Measurements from ENCODE around the gene SLC15A3.

Gene SLC15A3

GRCh38 chr11:60928563-60929001 is 23.4 kb downstream of the SLC15A3 start:
- no peak for DNase-seq (ENCODE audit: low read depth)

DNA sequence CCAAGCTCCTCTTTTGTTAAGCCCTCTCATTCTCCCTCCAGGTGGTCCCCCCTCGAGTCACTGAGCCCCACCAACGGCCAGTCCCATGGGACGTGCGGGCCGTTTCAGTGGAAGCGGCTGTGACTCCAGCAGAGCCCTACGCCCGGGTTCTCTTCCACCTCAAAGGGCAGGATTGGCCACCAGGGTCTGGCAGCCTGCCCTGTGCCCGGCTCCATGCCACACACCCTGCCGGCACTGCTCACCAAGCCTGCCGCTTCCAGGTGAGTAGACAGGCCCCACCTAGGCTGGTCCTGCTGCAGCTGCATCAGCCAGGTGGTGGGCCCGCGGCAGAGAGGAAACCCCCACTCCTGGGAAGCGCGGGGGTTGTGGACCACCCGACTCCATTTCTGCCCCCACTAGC is 24.4 kb downstream of the SLC15A3 start:
- no peak for DNase-seq (ENCODE audit: low read depth)

DNA sequence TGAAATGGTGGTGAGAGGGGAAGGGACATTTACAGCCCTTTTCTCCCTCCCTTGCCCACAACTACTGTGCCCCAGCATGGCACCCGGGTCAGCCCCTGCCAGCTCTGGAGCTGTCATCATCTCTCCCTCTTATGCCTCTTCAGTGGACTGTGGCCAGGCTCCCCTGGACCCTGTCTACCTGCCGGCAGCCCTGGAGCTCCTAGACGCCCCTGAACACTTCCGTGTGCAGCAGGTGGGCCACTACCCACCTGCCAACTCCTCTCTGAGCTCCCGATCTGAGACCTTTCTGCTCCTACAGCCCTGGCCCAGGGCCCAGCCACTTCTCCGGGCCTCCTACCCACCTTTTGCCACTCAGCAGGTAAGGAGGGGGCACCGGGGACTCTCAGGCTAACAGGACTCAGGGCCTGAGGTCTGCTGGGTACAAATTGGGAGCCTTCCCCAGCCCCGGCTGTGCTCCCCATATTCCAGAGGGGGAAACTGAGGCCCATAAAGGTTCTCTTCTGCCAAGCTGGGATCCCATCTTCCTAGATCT is 24.8 kb downstream of the SLC15A3 start:
- DNase-seq (ENCODE audit: low read depth) = no peak

DNA sequence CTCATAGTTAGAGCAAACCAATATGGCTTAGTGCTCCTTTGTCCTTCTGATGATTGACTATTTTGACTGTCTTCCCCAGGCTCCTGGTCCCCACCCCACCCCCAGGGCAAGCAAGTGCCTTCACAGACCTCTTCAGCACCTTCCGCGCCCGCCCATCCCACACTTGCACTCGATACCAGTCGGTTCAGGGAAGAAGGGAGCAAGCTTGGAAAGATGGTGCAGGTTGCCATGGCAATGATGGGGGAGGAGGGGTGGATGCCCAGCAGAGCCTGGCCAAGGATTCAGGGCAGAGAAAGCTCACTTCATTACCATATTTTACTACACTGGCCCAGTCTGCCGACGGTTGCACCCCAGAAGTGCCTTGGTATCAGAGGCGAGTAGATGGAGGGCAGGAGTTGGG is 25.5 kb downstream of the SLC15A3 start:
- no peak for DNase-seq (ENCODE audit: low read depth)

DNA sequence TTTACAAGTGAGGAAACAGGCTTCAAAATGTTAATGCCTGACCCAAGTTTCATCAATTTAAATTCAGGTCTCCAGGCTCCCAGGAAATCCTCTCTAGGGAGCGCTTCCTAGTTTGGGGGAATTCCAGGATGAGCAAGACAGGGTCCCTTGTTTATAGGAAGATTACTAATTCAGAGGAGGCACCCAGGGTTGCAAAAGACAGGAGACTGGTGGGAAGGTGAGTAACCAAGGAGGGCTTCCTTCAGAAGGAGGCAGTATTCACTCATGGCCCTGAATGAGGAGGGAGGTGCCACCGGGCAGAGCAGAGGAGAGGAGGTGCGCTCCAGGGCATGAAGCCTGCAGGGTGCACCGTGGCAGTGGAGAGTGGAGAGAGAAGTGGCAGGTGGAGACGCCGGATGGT is 26.1 kb downstream of the SLC15A3 start:
- no peak for DNase-seq (ENCODE audit: low read depth)

GRCh38 chr11:60924906-60925853 is 26.8 kb downstream of the SLC15A3 start:
- DNase-seq (ENCODE audit: low read depth) = no peak

DNA sequence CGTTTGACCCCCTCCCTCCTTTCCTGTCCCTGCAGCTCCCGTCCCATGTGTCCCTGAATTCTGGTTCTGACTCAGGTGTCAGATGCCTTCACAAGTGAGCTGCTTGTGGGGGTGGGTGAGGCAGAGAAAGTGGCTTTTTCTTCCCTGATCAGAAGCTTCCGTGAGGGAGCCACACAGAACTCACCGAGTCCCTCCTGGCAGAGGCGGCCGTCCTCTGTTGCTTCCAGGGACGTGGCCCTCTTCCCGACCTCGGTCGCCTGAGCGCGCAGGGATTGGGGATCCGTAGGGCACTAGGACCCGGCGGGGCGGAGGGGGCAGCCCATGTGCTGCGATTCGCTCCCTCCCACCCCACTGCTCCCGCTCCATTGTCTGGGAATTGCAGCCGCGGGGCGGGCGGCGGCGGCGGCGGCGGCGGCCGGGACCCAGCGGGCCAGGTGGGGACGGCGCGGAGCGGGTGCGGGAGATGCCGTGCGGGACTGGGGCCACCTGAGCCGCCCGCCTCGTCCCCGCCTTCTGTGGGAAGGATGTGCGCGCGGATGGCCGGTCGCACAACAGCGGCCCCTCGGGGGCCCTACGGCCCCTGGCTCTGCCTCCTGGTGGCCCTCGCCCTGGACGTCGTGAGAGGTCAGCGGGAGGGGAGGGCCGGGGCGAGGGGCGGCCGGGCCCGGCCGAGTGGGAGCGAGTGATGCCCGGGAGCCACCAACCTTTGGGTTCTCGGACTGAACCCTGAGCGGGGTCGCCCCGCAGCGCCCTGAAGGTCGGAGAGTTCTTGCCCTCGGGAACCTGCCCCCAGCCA is 27.7 kb downstream of the SLC15A3 start, which contains the start of gene TMEM132A:
TMEM132A (plus strand) TSS at position 351 of the 796 bp plus-strand sequence; CDS start at position 525, 174 bp downstream.
- no peak for DNase-seq (ENCODE audit: low read depth)

DNA sequence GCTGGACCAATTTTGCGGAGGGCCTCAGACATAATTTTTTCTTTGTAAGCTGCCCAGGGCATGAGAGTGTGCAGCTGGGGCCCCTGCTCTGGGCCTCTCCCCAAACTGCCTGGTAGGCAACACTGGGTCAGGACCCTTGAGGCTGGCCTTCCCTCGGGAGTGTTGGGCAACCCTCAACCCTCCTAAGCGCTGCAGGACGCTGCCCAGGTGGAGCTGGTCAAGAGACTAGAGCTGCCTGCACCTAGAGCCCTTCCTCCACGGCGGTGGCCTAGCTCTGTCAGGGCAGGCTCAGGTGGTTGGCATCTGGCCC is 28.2 kb downstream of the SLC15A3 start:
- no peak for DNase-seq (ENCODE audit: low read depth)

DNA sequence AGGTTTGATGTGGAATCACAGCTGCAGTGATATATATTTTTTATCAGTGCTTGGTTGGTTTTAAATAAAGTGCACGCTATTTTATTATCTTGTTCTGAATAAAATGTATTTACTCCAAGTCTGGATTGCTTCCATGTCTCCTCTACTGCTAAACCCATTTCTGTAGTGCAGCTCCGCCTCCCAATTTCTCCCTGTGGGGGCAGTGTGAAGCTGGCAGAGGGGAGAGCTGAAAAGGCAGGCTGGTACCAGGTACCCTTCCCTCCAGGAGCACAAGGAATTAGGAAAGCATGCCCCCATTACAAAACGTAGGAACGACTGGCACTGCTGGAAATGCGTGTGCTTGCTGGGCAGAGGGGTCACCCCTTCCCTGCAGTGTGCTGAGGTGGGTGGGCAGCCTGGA is 28.6 kb downstream of the SLC15A3 start:
- DNase-seq (ENCODE audit: low read depth) = no peak

- no peak for DNase-seq (ENCODE audit: low read depth)
These were observed 29.1 kb downstream of the SLC15A3 start for GRCh38 chr11:60922906-60923305.

DNA sequence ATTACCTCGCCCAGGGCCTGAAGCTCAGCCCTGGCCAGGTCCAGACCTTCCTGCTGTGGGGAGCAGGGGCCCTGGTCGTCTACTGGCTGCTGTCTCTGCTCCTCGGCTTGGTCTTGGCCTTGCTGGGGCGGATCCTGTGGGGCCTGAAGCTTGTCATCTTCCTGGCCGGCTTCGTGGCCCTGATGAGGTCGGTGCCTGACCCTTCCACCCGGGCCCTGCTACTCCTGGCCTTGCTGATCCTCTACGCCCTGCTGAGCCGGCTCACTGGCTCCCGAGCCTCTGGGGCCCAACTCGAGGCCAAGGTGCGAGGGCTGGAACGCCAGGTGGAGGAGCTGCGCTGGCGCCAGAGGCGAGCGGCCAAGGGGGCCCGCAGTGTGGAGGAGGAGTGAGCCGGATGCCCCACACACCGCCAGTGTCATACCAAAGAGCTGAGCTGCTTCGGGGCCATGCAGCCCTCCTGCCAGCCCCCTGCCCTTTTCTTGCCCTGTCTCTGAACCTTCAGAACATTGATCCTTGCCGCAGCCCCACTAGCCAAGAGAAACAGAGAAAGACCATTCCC is 30.1 kb downstream of the SLC15A3 start:
- no peak for DNase-seq (ENCODE audit: low read depth)

GRCh38 chr11:60921259-60921658 is 30.7 kb downstream of the SLC15A3 start:
- no peak for DNase-seq (ENCODE audit: low read depth)

GRCh38 chr11:60919956-60920355 is 32.0 kb downstream of the SLC15A3 start:
- DNase-seq (ENCODE audit: low read depth) = no peak

- no peak for DNase-seq (ENCODE audit: low read depth)
These were observed 32.7 kb downstream of the SLC15A3 start for GRCh38 chr11:60919320-60919719.

DNA sequence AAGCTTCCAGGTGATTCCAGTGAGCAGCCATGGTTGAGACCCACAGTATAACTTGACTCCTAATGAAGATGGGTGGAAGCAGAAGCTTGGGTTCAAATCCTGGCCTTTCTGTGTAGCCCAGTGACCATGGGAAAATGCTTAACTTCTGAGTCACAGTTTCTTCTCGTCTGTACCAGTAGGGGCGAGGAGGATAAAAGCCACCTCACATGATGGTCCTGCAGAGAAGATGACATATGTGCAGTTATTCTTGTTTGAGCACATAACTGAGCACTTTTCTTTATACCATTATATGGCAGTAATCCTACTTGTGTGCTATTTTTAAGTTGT is 33.1 kb downstream of the SLC15A3 start:
- DNase-seq (ENCODE audit: low read depth) = no peak

GRCh38 chr11:60918251-60918938 is 33.6 kb downstream of the SLC15A3 start:
- DNase-seq (ENCODE audit: low read depth) = no peak

DNA sequence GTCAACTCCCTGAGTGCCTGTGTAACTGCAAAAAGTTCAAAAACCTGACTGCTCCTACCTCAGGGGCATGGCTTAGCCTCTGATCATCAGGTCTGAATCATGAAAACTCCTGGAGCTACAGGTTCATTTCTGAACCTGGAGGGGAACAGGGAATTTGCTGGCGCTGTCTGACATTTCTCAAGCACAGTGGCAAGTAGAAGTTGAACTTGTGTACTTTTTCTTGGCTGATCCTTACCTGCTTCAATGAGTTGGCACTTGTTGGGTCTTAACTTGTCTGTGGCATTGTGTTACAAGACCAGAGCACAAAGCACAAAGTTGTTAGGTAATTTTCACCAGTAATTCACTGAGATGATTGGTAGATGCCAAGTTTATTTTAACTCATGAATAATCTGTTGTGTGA is 34.7 kb downstream of the SLC15A3 start:
- DNase-seq (ENCODE audit: low read depth) = no peak

GRCh38 chr11:60916669-60917206 is 35.2 kb downstream of the SLC15A3 start:
- no peak for DNase-seq (ENCODE audit: low read depth)

GRCh38 chr11:60915248-60915914 is 36.6 kb downstream of the SLC15A3 start:
- no peak for DNase-seq (ENCODE audit: low read depth)

DNA sequence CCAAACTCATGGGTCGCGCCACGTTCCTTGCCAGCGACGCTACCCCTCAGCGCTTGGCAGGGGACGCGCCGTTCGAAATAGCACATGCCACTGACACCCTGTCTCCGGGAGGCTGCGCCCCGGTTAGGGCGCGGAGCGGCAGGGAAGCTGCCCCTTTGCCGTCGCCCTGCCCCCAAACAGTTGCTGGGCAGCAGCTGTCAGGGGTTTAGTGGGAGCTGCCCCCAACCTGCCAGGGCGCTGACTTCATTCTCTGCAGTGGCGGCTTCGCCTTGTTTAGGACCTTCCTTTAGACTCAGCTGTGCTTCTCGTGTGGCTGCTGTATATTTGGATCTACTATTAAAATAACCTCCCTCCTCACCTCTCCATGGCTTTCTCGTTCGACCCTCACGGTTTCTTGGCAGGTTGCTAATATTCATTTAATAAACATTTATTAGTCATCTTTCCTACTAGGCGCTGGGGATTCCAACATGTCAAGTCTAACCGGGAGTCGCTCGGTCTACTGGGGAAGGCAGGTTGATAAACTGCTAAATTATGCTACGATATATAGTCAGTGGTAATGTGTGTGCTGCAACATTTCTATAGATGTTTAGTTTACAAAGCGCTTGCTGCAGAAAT is 37.2 kb downstream of the SLC15A3 start:
- DNase-seq (ENCODE audit: low read depth) = no peak

Data from CMK (cell line).